GM18951 (cell line): Measurements from ENCODE around the gene C1orf56.

Source experiments
- POLR2A ChIP-seq: IDR thresholded peaks from 4 replicates; pipeline ENCODE4 v1.6.1; 2011; ENCODE audit warnings: mild to moderate bottlenecking; ENCODE audit not compliant: insufficient read length, insufficient read depth; ENCODE audit errors: extremely low read depth
- in situ Hi-C: fragments of 300-500 bp; cut with MboI; formaldehyde crosslinking; loops from one replicate; pipeline ENCODE4 v1.12.0; 2022; ENCODE audit warnings: low sequenced_read_pairs, mixed read lengths, inconsistent platforms; ENCODE audit not compliant: unreplicated experiment

Gene C1orf56

DNA sequence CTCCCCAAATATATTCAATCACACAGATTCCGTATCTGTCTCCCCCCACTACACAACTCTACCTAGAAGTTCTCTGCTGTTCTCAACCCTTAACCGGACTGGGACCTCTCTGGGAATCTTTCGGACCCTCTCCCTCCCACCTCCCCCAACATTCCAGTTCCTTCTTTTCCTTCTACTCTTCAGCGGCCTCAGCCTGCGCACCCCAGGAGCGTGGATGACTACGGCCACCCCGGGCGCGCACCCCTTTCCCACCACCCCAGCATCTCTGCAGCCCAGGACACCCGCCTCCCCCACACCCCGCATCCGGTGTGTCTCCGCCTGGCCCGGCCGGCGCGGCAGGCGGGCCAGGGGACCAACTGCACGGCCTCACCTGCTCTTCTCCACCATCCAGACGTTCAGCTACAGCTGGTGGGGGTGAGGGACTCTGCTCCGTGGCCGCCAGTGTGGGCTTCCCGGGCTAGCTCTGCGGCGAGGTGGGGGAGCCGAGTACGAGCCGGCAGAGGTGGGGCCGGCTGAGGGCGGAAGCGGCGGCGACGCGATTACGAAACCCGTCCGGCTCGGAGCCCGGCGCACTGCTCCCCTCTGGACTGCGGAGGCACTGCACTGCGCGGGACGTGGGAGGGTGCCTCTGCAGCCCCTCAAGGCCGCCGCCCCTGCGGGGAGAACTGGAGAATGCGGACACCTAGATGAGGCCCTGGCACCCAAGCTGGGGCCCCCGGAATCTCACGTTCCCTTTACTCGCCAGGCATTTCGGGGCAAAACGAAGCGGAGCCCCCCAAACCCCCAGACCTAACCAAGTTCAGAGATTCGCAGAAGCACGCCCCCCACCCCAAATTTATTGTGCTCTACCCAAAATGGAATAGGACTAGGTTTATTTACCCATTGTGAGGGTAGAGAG, 11.8 kb downstream of the C1orf56 start, which contains the start of gene CDC42SE1:
CDC42SE1 (minus strand) TSS at position 514 of the 898 bp plus-strand sequence. CDS start 3,892 bp downstream, outside the sequence.
- in situ Hi-C loops: no loop called here
- TF ChIP-seq POLR2A: peak; percentile 94

DNA sequence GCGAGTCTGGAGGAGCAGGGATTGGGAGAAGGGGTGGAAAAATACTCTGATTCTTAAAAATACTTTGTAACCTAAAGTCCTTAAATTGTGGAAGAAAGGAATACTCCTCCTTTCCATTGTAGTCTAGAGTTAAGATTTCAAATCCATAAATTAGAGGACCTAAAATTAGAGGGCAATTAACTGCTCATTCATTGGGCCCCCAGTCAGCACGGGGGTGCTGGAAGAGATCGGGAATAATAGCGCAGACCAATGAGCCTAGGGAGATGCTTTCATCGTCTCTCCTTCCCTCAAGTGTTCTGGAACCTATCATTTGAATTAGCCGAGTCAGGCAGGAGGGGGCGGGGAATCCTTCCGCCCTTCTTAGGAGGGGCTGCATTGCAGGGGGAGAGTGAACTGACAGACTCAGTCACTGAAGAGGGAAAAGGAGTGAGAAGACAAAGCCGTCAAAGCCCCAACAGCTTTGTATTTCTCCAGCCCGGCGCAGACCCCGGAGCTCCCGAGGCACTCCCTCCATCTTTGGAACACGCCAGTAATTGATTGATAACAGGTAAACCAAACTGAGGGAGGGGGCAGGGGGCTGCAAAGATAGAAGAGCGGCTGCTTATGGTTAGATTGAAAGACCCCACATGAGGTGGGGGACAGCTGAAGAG, 12.6 kb downstream of the C1orf56 start, which contains the start of gene MLLT11:
MLLT11 (plus strand) TSS at position 391 of the 650 bp plus-strand sequence. CDS start 6,828 bp downstream, outside the sequence.
- peak; percentile 40 for TF ChIP-seq POLR2A
- in situ Hi-C loops: no loop called here

DNA sequence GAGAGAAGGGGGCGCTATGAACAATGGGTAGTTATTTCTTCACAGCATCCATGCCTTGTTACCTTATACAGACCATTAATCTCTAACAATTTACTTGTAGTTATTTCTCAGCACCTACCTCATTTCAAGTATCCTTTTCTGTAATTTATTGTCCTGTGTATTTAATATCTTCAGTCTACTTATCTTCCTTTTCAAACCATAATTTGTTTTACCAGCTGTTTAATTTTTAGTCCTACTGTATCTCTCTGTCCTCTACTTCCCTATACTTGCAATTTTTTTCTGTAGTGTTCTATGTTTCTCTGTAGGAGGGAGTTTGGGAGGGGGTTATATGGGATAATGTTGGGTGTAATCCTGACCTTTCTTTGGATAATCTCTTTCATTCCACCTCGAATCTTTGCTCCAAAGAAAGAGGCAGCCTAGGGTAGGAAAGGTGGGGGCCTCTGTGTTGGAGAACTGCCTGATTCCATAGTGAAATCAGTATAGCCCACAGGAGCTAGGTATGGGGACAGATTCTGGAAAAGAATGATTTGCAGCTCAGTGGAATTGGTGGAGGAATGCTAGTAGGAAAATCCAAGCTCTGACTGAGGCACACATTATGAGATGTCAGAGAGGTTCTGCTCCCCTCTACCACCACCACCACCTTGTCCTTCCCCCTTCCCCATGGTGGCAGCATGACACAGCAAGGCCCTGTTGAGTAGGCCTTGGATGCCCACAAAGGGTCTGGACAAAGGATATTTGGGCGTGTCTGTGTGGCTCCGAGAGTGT, 13.3 kb downstream of the C1orf56 start:
- in situ Hi-C loops: no loop called here
- TF ChIP-seq POLR2A: no peak

DNA sequence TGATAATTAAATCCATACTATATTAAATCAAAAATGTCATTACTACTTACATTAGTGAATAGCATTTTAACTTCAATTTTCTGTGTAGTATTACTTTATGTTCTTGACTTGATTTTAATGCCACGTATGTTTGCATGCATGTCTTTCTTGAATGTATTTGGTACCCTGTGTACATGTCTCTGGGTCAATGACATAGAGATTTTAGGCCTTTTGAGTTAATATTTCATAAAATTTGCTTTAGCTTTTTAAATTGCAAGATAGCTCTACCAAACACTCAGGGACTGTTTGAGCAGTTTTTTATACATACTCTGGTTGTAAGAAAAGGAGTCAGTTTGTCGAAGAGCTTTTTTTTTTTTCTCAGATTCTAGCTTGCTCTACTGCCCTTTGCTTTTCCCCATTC, 14.2 kb downstream of the C1orf56 start:
- no peak for TF ChIP-seq POLR2A
- in situ Hi-C loops: no loop called here

DNA sequence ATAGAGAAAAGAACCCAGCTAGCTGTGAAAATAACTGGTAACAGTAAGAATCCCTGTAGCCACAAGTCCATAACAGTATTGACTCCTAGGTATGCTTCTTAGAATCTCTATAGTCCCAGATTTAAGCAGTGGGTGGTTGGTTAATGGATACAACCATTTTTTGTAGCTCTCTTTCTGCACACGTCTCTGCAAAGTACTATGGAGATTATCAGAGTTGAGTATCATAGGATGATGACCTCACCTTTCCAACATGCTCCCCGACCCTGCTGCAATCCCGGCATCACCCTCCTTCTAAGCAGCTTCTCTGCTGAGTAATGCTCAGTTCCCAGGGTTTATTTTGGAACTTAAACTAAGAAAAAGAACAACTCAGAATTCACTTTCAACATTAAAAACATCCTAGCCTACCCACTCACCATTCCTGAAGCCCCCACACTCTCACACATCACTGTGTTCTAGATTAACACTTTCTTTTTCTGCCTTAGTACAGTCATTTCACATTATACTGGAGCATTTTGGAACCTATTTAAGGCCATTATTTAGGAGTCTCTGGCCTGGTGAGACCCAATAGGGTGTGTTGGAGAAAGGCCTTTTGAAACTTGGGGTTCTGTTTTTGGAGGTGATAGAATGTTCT, 15.3 kb downstream of the C1orf56 start:
- TF ChIP-seq POLR2A: no peak
- in situ Hi-C loops: no loop called here

DNA sequence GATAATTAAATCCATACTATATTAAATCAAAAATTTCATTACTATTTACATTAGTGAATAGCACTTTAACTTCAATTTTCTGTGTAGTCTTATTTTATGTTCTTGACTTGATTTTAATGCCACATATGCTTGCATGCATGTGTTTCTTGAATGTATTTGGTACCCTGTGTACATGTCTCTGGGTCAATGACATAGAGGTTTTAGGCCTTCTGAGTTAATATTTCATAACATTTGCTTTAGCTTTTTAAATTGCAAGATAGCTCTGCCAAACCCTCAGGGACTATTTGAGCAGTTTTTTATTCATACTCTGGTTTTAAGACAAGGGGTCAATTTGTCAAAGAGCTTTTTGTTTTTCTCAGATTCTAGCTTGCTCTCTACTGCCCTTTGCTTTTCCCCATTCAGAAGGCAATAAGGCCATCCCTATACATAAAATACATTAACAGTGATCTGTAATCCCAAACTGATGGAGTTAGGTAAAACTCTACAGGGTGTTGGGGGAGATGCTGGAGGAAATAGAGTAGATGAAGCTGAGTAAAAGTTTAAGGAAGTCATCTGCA, 17.6 kb downstream of the C1orf56 start:
- TF ChIP-seq POLR2A: no peak
- in situ Hi-C loops: no loop called here

DNA sequence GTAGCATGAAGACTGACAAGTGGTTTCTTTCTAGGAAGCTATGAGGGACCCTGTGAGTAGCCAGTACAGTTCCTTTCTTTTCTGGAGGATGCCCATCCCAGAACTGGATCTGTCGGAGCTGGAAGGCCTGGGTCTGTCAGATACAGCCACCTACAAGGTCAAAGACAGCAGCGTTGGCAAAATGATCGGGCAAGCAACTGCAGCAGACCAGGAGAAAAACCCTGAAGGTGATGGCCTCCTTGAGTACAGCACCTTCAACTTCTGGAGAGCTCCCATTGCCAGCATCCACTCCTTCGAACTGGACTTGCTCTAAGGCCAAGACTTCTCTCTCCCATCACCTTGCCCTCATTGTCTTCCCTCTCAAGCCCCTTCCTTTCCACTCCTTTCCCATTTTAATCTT, 19.6 kb downstream of the C1orf56 start:
- in situ Hi-C loops: no loop called here
- TF ChIP-seq POLR2A: no peak

DNA sequence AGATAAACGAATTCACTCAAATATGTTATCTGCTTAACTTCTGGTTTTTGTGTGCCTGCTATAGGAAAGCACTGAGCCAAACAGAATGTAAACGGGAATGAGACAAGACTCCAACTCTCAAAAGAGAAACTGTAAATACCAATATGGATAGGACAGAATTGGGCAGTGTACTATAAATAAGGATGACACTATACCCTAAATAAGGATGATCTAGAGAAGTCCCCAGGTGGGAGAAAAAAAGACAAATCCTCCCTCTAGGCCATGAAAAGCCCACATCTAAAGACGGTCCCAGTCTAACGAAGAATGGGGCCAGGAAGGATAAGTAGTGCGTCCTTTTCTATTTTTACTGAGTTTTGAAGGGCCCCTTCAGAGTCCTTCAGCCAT, 21.5 kb downstream of the C1orf56 start:
- in situ Hi-C loops: no loop called here

DNA sequence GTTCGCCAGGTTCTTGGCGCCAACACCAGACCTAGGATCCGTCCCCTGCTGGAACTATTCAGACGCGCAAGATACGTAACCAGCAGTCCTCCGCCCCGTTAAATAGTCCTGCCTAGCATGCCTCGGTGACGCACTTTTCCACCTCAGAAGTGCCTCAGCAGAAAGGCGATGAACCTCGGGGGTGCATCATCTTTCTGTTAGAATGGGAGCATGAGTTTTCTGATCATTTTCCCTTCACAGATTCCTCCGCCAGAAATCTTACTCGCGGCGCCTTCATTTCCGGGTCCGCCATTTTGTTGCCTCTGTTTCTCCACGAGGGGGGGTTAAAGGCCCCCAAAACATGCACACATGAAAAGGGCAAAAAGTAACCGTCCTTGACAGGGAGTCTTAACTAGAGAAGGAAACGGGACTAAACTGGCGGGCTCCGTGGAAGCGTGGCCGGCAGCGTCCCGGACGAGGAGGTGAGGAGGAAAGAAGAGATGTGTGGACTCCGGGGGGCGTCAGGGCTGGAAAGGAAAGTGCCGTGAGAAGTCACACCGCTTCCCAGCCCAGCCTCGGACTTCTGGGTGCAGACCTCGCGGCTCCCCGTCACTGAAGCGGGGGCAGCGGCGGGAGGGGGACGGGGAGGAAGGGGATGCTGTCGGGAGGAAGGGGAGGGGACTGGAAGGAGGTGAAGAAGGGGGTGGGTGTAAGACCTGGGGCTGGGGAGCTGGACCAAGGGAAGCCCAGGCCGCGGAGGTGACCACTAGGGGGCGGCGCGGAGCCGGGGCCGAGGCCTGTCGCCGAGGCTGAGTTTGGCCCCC, 23.1 kb downstream of the C1orf56 start, which contains the start of gene GABPB2:
GABPB2 (plus strand) TSS at position 288 of the 803 bp plus-strand sequence. CDS start 17,429 bp downstream, outside the sequence.
- TF ChIP-seq POLR2A: peak; percentile 67
- in situ Hi-C loops: no loop called here

More for the DNA sequence above, 21.5 kb downstream of the C1orf56 start:
- TF ChIP-seq POLR2A: no peak

DNA sequence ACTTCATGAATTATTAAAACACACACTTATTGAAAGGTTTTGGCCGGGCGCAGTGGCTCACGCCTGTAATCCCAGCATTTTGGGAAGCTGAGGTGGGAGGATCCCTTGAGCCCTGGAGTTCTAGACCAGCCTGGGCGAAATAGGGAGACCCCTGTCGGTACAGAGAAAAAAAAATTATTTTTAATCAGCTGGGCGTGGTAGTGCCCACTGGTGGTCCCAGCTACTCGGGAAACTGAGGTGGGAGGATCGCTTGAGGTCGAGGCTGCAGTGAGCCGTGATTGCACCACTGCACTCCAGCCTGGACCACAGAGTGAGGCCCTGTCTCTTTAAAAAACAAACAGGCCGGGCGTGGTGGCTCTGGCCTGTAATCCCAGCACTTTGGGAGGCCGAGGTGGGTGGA, 24.7 kb downstream of the C1orf56 start:
- in situ Hi-C loops: no loop called here
- TF ChIP-seq POLR2A: no peak

DNA sequence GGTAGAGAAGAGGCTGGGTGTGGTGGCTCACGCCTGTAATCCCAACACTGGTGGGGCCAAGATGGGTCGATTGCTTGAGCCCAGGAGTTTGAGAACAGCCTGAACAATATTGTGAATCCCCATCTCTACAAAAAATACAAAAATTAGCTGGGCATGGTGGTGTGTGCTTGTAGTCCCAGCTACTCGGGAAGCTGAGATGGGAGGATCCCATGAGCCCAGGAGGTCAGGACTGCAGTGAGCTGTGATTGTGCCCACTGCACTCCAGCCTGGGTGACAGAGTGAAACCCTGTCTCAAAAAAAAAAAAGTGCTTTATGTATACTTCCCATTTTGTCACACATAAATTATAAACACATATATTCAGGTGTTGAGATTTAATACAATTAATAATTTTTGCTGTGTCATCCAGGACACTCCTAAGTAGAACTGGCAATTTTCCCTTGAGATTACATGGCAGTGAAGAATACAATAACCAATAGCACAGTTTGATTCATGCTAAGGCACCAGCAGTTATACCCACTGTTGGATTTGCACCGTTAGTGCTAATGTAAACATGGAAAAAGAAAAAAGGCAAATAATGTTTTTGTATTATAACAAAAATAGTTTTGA, 38.5 kb downstream of the C1orf56 start:
- in situ Hi-C loops: no loop called here
- no peak for TF ChIP-seq POLR2A

DNA sequence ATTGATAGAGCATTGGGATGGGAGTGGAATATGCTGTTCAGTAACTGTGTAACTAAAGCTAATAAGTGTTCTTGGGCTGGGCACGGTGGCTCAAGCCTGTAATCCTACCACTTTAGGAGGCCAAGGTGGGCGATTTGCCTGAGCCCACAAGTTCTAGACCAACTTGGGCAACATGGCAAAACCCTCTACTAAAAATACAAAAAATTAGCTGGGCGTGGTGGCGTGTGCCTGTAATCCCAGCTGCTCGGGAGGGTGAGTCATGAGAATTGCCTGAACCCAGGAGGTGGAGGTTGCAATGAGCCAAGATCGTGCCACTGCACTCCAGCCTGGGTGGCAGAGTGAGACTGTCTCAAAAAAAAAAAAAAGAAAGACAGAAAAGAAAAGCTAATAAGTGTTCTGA, 49.9 kb downstream of the C1orf56 start:
- in situ Hi-C loops: loop anchor here (5.0 kb wide), 1 partner anchor 60 kb away; the partner anchor contains the start of gene TNFAIP8L2
